Activated naive CD8-positive, alpha-beta T cell treated with anti-CD3 and anti-CD28 coated beads for 36 hours (primary cell): ENCODE data around the gene C19orf53. TPM values are rescaled to one million over a fixed set of nuclear protein-coding genes. Genes with fewer than 3 reads are reported as not detected.
A peak's percentile ranks its signal among the peaks of the same experiment; 100 is the strongest.
"Not testable (repeated sequence)": the region's sequence is repeated elsewhere in the genome, so short reads cannot be mapped to it uniquely, and the experiment has no call there.

Experiments
- DNase-seq: peaks from one replicate; pipeline ENCODE4 v3.0.0; 2021
- H3K27ac Mint-ChIP-seq: one replicate; pipeline ENCODE4 v1.8.0; 2022; ENCODE audit warnings: mild to moderate bottlenecking, moderate library complexity, mixed read lengths
- H3K27me3 Mint-ChIP-seq: one replicate; pipeline ENCODE4 v1.8.0; 2022; ENCODE audit warnings: mild to moderate bottlenecking, mixed read lengths
- H3K36me3 Mint-ChIP-seq: one replicate; pipeline ENCODE4 v1.8.0; 2021; ENCODE audit warnings: mild to moderate bottlenecking, mixed read lengths
- H3K4me1 Mint-ChIP-seq: one replicate; pipeline ENCODE4 v1.8.0; 2021; ENCODE audit warnings: mixed read lengths
- H3K4me3 Mint-ChIP-seq: one replicate; pipeline ENCODE4 v1.8.0; 2022; ENCODE audit warnings: mild to moderate bottlenecking, moderate library complexity, mixed read lengths
- H3K9me3 Mint-ChIP-seq: one replicate; pipeline ENCODE4 v1.8.0; 2022; ENCODE audit warnings: mixed read lengths
- total RNA-seq, 2 experiments: library from RNA; stranded (reverse); gene quantifications; one replicate each; pipeline ENCODE4 v1.2.3, GENCODE V29; 2021

The C19orf53 gene
- total RNA-seq, result 100 to 1,000 TPM; 137 to 141 TPM

DNA sequence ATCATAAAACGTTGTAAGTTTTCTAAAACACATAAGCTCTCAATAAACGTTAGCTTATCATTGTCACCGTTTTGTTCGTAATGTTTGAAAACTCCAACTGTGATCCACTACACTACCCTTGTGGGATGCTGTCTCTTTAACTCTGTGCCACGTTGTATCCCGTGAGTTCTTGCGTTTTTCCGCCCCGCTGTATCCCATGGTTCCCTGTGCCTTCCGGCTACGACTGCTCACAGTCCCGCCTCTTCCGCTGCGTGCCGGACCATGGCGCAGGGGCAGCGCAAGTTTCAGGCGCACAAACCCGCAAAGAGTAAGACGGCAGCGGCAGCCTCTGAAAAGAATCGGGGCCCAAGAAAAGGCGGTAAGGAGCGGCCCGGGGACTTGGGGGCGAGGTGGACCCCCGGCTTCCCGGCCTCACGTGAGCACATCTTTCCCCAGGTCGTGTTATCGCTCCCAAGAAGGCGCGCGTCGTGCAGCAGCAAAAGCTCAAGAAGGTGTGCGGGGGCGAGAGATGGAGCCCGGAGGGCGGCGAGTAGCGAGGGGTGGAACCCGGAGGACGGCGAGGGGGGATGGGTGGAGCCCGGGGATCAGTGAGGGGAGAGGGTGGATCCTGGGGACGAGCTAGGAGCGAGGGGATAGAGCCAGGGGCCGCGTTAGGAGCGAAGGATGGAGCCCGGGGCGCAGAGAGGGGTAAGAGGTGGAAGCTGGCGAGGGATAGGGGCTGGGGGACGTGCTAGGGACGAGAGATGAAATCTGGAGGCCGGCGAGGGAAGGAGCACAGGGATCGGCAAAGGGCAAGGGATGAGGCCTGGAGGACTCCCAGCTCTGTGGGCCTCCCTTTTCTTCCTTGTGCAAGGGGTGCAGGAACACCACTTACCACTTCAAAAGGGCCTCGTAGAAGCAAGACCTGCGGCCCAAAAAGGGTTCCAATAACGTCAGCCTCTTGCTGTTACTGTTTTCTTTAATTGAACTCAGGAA lies at the start of gene C19orf53:
Gene C19orf53, plus strand, starts transcription at position 240 of the 975 bp plus-strand sequence. Its CDS starts 22 bp downstream, at position 262.
- peaks cover 40% of the 10 kb centered on the region for H3K36me3 Mint-ChIP-seq
- H3K4me3 Mint-ChIP-seq, result peak within 1 kb of the TSS; percentile 99
- H3K27ac Mint-ChIP-seq, result peak within 1 kb of the TSS; percentile 98
- H3K27me3 Mint-ChIP-seq, result no peaks in the 10 kb centered on the region
- H3K4me1 Mint-ChIP-seq, result peaks cover 23% of the 10 kb centered on the region
- H3K9me3 Mint-ChIP-seq, result no peaks in the 10 kb centered on the region
- DNase-seq, result peak; percentile 89

- Mint-ChIP-seq H3K36me3 (no peaks in the 10 kb centered on the region), H3K4me3 (no peak overlapping the region), H3K27me3 (no peaks in the 10 kb centered on the region), H3K9me3 (no peaks in the 10 kb centered on the region), H3K4me1 (peaks cover 18% of the 10 kb centered on the region), H3K27ac (no peak overlapping the region)
- DNase-seq, result no peak
Measured at GRCh38 chr19:13726323-13726722, 47.9 kb upstream of the C19orf53 start.

DNA sequence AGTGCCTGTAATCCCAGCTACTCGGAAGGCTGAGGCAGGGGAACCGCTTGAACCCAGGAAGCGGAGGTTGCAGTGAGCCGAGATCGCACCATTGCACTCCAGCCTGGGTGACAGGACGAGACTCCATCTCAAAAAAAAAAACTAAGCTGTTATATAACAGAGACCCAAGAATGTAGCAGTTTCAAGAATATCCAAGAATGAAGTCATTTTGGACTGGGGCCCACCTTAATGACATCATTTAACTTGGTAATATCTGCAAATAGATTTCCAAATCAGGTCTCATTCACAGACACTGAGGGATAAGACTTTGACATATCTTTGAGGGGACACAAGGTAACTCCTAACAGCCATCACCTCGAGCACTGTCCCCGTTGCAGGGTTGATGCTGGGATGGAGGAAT lies 46.5 kb upstream of the C19orf53 start:
- H3K27me3 Mint-ChIP-seq, result no peaks in the 10 kb centered on the region
- no peak for DNase-seq
- H3K27ac Mint-ChIP-seq, result no peak overlapping the region
- no peak overlapping the region for H3K4me3 Mint-ChIP-seq
- H3K4me1 Mint-ChIP-seq, result peaks cover 22% of the 10 kb centered on the region
- H3K9me3 Mint-ChIP-seq, result no peaks in the 10 kb centered on the region
- no peaks in the 10 kb centered on the region for H3K36me3 Mint-ChIP-seq

DNA sequence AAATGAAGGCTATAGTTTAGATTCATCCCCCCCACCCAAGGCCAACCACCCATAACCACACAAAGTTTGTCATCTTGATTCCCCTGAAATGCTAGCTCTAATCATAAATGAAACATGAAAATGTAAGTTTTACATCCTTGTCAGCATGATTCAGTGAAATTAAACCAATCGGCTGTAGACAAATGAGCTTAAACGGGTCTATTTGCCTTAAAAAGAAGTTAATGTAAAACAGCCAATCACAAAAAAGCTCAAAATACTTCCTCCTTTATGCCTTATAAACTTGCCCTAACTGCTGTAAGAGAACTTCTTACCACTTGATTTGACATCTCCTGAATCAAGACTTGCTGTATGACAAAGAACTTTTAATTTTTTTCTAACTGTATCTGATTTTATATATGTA lies 44.4 kb upstream of the C19orf53 start:
- Mint-ChIP-seq H3K27me3 (no peaks in the 10 kb centered on the region), H3K27ac (peak overlapping the region; percentile 96), H3K36me3 (no peaks in the 10 kb centered on the region), H3K9me3 (no peaks in the 10 kb centered on the region), H3K4me1 (peaks cover 22% of the 10 kb centered on the region), H3K4me3 (no peak overlapping the region)
- DNase-seq, result no peak

DNA sequence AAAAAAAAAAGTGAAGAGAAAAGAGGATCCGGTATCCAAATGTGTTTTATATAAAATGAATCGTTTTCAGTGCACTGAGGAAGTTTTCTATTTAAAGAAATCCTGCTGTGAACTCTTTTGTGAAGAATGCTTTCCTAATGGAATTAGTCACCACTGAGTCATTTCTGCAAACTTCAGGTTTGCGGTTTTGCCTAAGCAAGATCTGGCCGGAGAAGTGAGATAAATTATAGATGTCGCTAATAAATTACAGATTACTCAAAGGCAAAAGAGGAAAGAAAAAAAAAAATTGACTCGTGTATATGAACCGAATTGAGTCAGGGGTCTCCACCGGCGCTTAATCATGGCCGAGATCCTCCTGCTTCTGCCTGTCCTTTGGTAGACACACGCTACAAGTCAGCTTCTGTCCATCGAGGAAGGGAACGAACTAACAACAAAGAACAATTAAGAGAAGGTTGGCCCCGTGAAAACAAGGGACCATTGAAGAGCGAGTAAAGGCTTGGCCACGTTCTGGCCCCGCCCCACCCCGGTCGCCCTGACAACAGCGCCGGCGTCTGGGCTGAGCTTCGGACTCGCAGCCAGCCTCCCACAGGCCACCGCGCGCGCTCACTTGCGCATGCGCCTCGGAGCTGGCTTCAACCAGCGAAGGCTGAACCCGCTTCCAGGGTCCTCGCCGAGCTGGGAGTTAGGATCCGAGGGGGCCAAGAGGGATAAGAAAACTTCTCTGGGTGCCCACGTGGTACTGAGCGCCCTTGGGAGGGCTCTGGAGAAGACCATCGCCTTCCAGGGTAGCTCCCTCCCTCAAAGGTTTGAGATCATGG lies 42.9 kb upstream of the C19orf53 start:
- Mint-ChIP-seq H3K27me3 (no peaks in the 10 kb centered on the region), H3K9me3 (no peaks in the 10 kb centered on the region), H3K4me3 (peak overlapping the region; percentile 89), H3K4me1 (peaks cover 22% of the 10 kb centered on the region), H3K27ac (peak overlapping the region; percentile 96), H3K36me3 (no peaks in the 10 kb centered on the region)
- DNase-seq, result peak; percentile 96

DNA sequence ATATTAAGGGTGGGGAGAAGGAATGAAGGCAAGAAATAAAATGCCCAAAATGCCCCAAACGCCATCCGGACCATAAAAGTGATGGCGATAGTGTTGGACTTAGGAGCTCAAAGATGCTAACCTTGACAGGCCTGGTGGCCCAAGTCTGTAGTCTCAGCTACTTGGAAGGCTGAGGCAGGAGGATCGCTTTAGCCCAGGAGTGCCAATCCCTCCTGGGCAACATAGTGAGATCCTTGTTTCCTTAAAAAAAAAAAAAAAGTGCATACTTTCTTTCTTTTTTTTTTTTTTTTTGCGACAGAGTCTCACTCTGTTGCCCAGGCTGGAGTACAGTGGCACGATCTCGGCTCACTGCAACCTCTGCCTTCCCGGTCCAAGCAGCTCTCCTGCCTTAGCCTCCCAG lies 41.9 kb upstream of the C19orf53 start:
- H3K4me3 Mint-ChIP-seq, result peak overlapping the region; percentile 89
- no peak for DNase-seq
- no peak overlapping the region for H3K27ac Mint-ChIP-seq
- H3K4me1 Mint-ChIP-seq, result peaks cover 22% of the 10 kb centered on the region
- H3K9me3 Mint-ChIP-seq, result no peaks in the 10 kb centered on the region
- no peaks in the 10 kb centered on the region for H3K27me3 Mint-ChIP-seq
- no peaks in the 10 kb centered on the region for H3K36me3 Mint-ChIP-seq

GRCh38 chr19:13734751-13735150 lies 39.5 kb upstream of the C19orf53 start:
- Mint-ChIP-seq H3K27me3 (no peaks in the 10 kb centered on the region), H3K4me3 (no peak overlapping the region), H3K9me3 (no peaks in the 10 kb centered on the region), H3K36me3 (peaks cover 3% of the 10 kb centered on the region), H3K27ac (no peak overlapping the region), H3K4me1 (peaks cover 19% of the 10 kb centered on the region)
- DNase-seq, result no peak

GRCh38 chr19:13738073-13738472 lies 36.2 kb upstream of the C19orf53 start:
- no peak overlapping the region for H3K4me3 Mint-ChIP-seq
- no peaks in the 10 kb centered on the region for H3K9me3 Mint-ChIP-seq
- no peaks in the 10 kb centered on the region for H3K4me1 Mint-ChIP-seq

DNA sequence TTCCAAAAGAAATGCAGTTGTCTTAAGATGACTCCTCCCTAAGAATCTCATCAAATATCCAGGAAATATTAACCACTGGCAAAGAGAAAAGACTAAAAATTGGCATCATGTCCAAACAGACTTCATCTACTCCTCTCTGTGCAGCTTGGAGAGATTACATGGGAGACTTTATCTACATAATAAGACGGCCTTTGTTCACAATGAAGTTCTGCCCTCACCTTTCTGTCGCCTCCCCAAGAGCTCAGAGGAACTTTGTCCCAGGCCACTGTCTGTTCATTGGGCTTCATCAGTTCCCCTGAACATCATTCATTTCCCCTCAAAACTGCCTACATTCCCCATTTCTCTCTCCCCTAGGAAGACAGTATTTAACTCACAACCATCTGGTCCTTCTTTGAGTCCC lies 32.4 kb upstream of the C19orf53 start:
- no peak for DNase-seq
- no peak overlapping the region for H3K4me3 Mint-ChIP-seq
- H3K36me3 Mint-ChIP-seq, result peaks cover 3% of the 10 kb centered on the region
- no peaks in the 10 kb centered on the region for H3K9me3 Mint-ChIP-seq
- H3K4me1 Mint-ChIP-seq, result no peaks in the 10 kb centered on the region
- H3K27ac Mint-ChIP-seq, result no peak overlapping the region
- H3K27me3 Mint-ChIP-seq, result no peaks in the 10 kb centered on the region

More at GRCh38 chr19:13738073-13738472, 36.2 kb upstream of the C19orf53 start:
- no peak for DNase-seq
- Mint-ChIP-seq H3K36me3 (peaks cover 3% of the 10 kb centered on the region), H3K27ac (no peak overlapping the region), H3K27me3 (no peaks in the 10 kb centered on the region)

GRCh38 chr19:13742756-13743155 lies 31.5 kb upstream of the C19orf53 start:
- no peaks in the 10 kb centered on the region for H3K27me3 Mint-ChIP-seq
- no peak overlapping the region for H3K27ac Mint-ChIP-seq
- DNase-seq, result no peak
- H3K36me3 Mint-ChIP-seq, result peaks cover 7% of the 10 kb centered on the region
- peaks cover 4% of the 10 kb centered on the region for H3K9me3 Mint-ChIP-seq
- no peak overlapping the region for H3K4me3 Mint-ChIP-seq
- no peaks in the 10 kb centered on the region for H3K4me1 Mint-ChIP-seq

- Mint-ChIP-seq H3K4me1 (peaks cover 8% of the 10 kb centered on the region), H3K9me3 (peaks cover 4% of the 10 kb centered on the region), H3K27ac (no peak overlapping the region), H3K4me3 (no peak overlapping the region), H3K36me3 (peaks cover 7% of the 10 kb centered on the region), H3K27me3 (no peaks in the 10 kb centered on the region)
- DNase-seq, result no peak
Measured at GRCh38 chr19:13744174-13744573, 30.1 kb upstream of the C19orf53 start.

DNA sequence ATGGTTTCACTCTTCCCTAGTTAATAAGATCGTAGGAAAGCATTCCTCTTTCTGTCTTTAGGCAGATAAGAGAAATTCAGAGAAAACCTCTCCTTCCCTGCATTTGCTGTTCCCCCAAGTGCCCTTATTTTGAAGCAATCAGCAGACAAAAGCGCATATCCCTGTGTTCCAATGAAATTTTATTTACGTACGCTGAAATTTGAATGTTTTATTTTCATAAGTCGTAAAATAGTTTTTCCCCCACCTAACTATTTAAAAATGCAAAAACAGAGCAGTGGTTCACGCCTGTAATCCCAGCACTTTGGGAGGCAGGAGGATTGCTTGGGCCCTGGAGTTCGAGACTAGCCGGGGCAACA lies 27.2 kb upstream of the C19orf53 start:
- Mint-ChIP-seq H3K36me3 (peaks cover 9% of the 10 kb centered on the region), H3K9me3 (peaks cover 4% of the 10 kb centered on the region), H3K4me1 (peaks cover 14% of the 10 kb centered on the region), H3K4me3 (peak overlapping the region; percentile 95), H3K27ac (peak overlapping the region; percentile 69), H3K27me3 (no peaks in the 10 kb centered on the region)
- DNase-seq, result no peak

GRCh38 chr19:13748169-13748828 lies 26.0 kb upstream of the C19orf53 start:
- Mint-ChIP-seq H3K4me3 (peak overlapping the region; percentile 95), H3K27ac (peak overlapping the region; percentile 88), H3K9me3 (peaks cover 4% of the 10 kb centered on the region), H3K36me3 (peaks cover 11% of the 10 kb centered on the region), H3K4me1 (peaks cover 14% of the 10 kb centered on the region), H3K27me3 (no peaks in the 10 kb centered on the region)
- DNase-seq, result no peak

GRCh38 chr19:13751436-13751835 lies 22.8 kb upstream of the C19orf53 start:
- peaks cover 14% of the 10 kb centered on the region for H3K4me1 Mint-ChIP-seq
- H3K4me3 Mint-ChIP-seq, result no peak overlapping the region
- no peak overlapping the region for H3K27ac Mint-ChIP-seq
- no peak for DNase-seq
- peaks cover 4% of the 10 kb centered on the region for H3K9me3 Mint-ChIP-seq
- no peaks in the 10 kb centered on the region for H3K27me3 Mint-ChIP-seq
- peaks cover 14% of the 10 kb centered on the region for H3K36me3 Mint-ChIP-seq

GRCh38 chr19:13753622-13754021 lies 20.6 kb upstream of the C19orf53 start:
- Mint-ChIP-seq H3K4me1 (peaks cover 11% of the 10 kb centered on the region), H3K36me3 (peaks cover 19% of the 10 kb centered on the region)
- H3K27ac Mint-ChIP-seq, H3K27me3 Mint-ChIP-seq, H3K9me3 Mint-ChIP-seq, DNase-seq, H3K4me3 Mint-ChIP-seq: not testable (repeated sequence)
